VCaP (cell line): Measurements from ENCODE around the gene ADNP.
"Not testable (repeated sequence)": the region's sequence is repeated elsewhere in the genome, so short reads cannot be mapped to it uniquely, and the experiment has no call there.

Source experiments
- H3K27ac ChIP-seq: fragments of 450-650 bp; 2 replicates; pipeline ENCODE4 v1.5.1; 2017
- TF ChIP-seq, protein P1 (sequence below): fragments of 450-650 bp; conservative IDR thresholded peaks from 2 replicates; pipeline ENCODE4 v1.5.1; 2017; ENCODE audit warnings: mild to moderate bottlenecking, moderate library complexity

ADNP gene

DNA sequence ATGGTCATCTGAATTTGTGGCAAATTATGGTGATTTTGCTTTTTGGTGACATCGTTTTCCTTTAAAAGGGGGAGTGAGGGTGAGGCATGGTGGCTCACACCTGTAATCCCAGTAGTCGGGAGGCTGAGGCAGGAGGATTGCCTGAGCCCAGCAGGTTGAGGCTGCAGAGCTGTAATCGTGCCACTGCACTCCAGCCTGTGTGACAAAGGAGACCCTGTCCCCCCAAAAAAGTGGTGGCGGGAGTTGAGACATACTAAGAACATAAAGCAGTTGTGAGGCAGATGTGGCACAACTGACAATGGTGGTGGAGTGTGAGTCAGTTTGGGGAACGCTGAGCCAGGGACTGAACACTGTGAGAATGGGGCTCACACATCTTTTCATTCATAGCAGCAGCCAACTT is 45.5 kb downstream of the ADNP start:
- TF ChIP-seq, protein P1, sequence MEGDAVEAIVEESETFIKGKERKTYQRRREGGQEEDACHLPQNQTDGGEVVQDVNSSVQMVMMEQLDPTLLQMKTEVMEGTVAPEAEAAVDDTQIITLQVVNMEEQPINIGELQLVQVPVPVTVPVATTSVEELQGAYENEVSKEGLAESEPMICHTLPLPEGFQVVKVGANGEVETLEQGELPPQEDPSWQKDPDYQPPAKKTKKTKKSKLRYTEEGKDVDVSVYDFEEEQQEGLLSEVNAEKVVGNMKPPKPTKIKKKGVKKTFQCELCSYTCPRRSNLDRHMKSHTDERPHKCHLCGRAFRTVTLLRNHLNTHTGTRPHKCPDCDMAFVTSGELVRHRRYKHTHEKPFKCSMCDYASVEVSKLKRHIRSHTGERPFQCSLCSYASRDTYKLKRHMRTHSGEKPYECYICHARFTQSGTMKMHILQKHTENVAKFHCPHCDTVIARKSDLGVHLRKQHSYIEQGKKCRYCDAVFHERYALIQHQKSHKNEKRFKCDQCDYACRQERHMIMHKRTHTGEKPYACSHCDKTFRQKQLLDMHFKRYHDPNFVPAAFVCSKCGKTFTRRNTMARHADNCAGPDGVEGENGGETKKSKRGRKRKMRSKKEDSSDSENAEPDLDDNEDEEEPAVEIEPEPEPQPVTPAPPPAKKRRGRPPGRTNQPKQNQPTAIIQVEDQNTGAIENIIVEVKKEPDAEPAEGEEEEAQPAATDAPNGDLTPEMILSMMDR = no peak
- H3K27ac ChIP-seq = no peak overlapping the region

- TF ChIP-seq, protein P1 = no peak
- H3K27ac ChIP-seq = no peak overlapping the region
Measured at GRCh38 chr20:50885068-50885467, 46.2 kb downstream of the ADNP start.

- TF ChIP-seq, protein P1 = no peak
- no peak overlapping the region for H3K27ac ChIP-seq
Measured at GRCh38 chr20:50883856-50884255, 47.4 kb downstream of the ADNP start.

DNA sequence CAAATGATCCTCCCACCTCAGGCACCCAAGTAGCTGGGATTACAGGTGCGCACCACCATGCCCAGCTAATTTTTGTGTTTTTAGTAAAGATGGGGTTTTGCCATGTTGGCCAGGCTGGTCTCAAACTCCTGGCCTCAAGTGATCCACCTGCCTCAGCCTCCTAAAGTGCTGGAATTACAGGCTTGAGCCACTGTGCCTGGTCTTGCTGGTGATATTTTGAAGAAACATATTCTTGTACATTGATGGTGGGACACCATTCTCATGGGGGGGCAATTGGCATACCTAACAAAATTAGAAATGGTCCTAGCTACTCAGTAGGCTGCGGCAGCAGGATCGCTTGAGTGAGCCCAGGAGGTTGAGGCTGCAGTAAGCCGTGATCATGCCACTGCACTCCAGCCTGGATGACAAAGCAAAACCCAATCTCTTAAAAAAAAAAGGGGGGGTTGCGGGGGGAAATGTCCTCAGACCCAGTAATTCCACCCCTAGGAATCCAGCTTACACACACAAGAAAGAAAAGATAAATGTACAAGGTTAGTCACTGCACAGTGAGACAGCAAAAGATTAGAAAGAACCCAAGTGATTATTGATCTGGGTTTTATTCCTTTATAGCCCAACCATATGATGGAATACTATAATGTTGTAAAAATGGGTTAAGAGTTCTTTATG is 49.3 kb downstream of the ADNP start:
- H3K27ac ChIP-seq = not testable (repeated sequence)

GRCh38 chr20:50879649-50880550 is 51.3 kb downstream of the ADNP start:
- TF ChIP-seq, protein P1 = no peak
- no peak overlapping the region for H3K27ac ChIP-seq

GRCh38 chr20:50877232-50877743 is 53.9 kb downstream of the ADNP start:
- TF ChIP-seq, protein P1 = no peak
- no peak overlapping the region for H3K27ac ChIP-seq

DNA sequence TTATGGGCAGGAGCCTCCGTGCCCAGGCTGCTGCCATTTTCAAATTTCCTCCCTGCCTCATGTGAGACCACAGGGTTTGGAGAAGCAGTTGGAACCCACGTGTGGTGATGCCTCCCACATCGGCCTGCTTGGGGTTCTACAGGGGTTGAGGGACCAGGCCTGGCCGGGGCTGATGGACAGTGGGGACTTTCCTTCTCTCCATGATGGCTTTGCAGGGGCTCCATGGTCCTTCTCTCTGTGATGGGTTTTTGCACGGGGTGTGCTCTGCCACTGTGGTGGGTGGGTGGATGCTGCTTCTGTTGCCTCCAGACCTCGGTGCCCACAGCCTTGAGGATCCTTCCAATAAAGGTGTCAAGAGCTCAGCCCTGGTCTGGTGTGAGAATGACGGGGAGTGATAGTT is 54.4 kb downstream of the ADNP start:
- no peak overlapping the region for H3K27ac ChIP-seq
- TF ChIP-seq, protein P1 = no peak
